Activated B cell treated with CpG ODN at 0.5 μM for 24 hours (primary cell): ENCODE measurements around the gene MORC1. TPM values are rescaled to one million over a fixed set of nuclear protein-coding genes. Genes with fewer than 3 reads are reported as not detected.
"Not testable (repeated sequence)": the region's sequence is repeated elsewhere in the genome, so short reads cannot be mapped to it uniquely, and the experiment has no call there.

Source experiments
- ATAC-seq: fragments of 200-7000 bp; cut with Tn5 transposase; one replicate; pipeline ENCODE4 v1.10.0; 2021; ENCODE audit warnings: low read depth, mild to moderate bottlenecking, moderate library complexity
- CTCF ChIA-PET: fragments of 350-600 bp; sonication (Branson Sonifier 250); formaldehyde crosslinking; loops from one replicate; lab custom pipeline; 2021; ENCODE audit warnings: antibody characterized with exemption; lab: Charles Lee
- POLR2A ChIA-PET: fragments of 350-600 bp; sonication (Branson Sonifier 250); formaldehyde crosslinking; loops from one replicate; lab custom pipeline; 2021; ENCODE audit warnings: antibody characterized with exemption; lab: Charles Lee
- DNase-seq: peaks from one replicate; pipeline ENCODE4 v3.0.0; 2022
- H3K27ac Mint-ChIP-seq: one replicate; pipeline ENCODE4 v1.8.0; 2020; ENCODE audit warnings: mixed read lengths
- H3K27me3 Mint-ChIP-seq: one replicate; pipeline ENCODE4 v1.8.0; 2021; ENCODE audit warnings: mixed read lengths
- H3K36me3 Mint-ChIP-seq: one replicate; pipeline ENCODE4 v1.8.0; 2021; ENCODE audit warnings: low read depth, mixed read lengths
- H3K4me1 Mint-ChIP-seq: one replicate; pipeline ENCODE4 v1.8.0; 2021; ENCODE audit warnings: mixed read lengths
- H3K4me3 Mint-ChIP-seq: one replicate; pipeline ENCODE4 v1.8.0; 2020; ENCODE audit warnings: mild to moderate bottlenecking, mixed read lengths
- H3K9me3 Mint-ChIP-seq: one replicate; pipeline ENCODE4 v1.8.0; 2020; ENCODE audit warnings: mixed read lengths
- CTCF ChIP-seq: fragments of 200-600 bp; IDR thresholded peaks from one replicate; pipeline ENCODE4 v1.8.0; 2022; ENCODE audit warnings: antibody characterized with exemption, mild to moderate bottlenecking
- intact Hi-C: fragments of 100-400 bp; cut with micrococcal nuclease; formaldehyde crosslinking; loops from one replicate; pipeline ENCODE4 v1.15.1; 2024
- total RNA-seq: library from RNA; stranded (reverse); gene quantifications from 2 replicates; pipeline ENCODE4 v1.2.3, GENCODE V29; 2022

Gene MORC1
- total RNA-seq, 1 donor from 2014 or later = not detected

- POLR2A ChIA-PET = no interaction called here
- Mint-ChIP-seq H3K36me3 (no peaks in the 10 kb centered on the region), H3K9me3 (no peaks in the 10 kb centered on the region), H3K27ac (no peak overlapping the region), H3K4me1 (no peaks in the 10 kb centered on the region), H3K27me3 (peaks cover 3% of the 10 kb centered on the region), H3K4me3 (no peak overlapping the region)
- intact Hi-C loops = no loop called here
- ATAC-seq (no peak), DNase-seq (no peak)
- TF ChIP-seq CTCF = no peak
- CTCF ChIA-PET = no interaction called here
Measured at GRCh38 chr3:109095166-109095565, 22.8 kb downstream of the MORC1 start.

GRCh38 chr3:109093561-109093960, 24.4 kb downstream of the MORC1 start:
- no peak for DNase-seq
- no peak for TF ChIP-seq CTCF
- no peaks in the 10 kb centered on the region for H3K9me3 Mint-ChIP-seq
- CTCF ChIA-PET = no interaction called here
- H3K27me3 Mint-ChIP-seq = peaks cover 2% of the 10 kb centered on the region
- H3K36me3 Mint-ChIP-seq = no peaks in the 10 kb centered on the region
- intact Hi-C loops = no loop called here
- no peak for ATAC-seq
- POLR2A ChIA-PET = no interaction called here
- no peaks in the 10 kb centered on the region for H3K4me1 Mint-ChIP-seq
- no peak overlapping the region for H3K27ac Mint-ChIP-seq
- H3K4me3 Mint-ChIP-seq = no peak overlapping the region

- Mint-ChIP-seq H3K9me3 (no peaks in the 10 kb centered on the region), H3K4me3 (no peak overlapping the region), H3K27ac (no peak overlapping the region), H3K27me3 (no peaks in the 10 kb centered on the region), H3K4me1 (no peaks in the 10 kb centered on the region), H3K36me3 (no peaks in the 10 kb centered on the region)
- ChIA-PET POLR2A (no interaction called here), CTCF (no interaction called here)
- intact Hi-C loops = no loop called here
- ATAC-seq (no peak), DNase-seq (no peak)
- no peak for TF ChIP-seq CTCF
Measured at GRCh38 chr3:109091846-109092245, 26.1 kb downstream of the MORC1 start.

GRCh38 chr3:109089265-109089664, 28.7 kb downstream of the MORC1 start:
- H3K36me3 Mint-ChIP-seq = no peaks in the 10 kb centered on the region
- CTCF ChIA-PET = no interaction called here
- no peak overlapping the region for H3K27ac Mint-ChIP-seq
- H3K27me3 Mint-ChIP-seq = peaks cover 3% of the 10 kb centered on the region
- H3K4me3 Mint-ChIP-seq = no peak overlapping the region
- TF ChIP-seq CTCF = no peak
- no peaks in the 10 kb centered on the region for H3K4me1 Mint-ChIP-seq
- DNase-seq (no peak), ATAC-seq (no peak)
- intact Hi-C loops = no loop called here
- POLR2A ChIA-PET = no interaction called here
- H3K9me3 Mint-ChIP-seq = no peaks in the 10 kb centered on the region

- Mint-ChIP-seq H3K27me3 (peaks cover 9% of the 10 kb centered on the region), H3K27ac (no peak overlapping the region), H3K4me3 (no peak overlapping the region), H3K4me1 (peaks cover 6% of the 10 kb centered on the region), H3K9me3 (peaks cover 5% of the 10 kb centered on the region), H3K36me3 (no peaks in the 10 kb centered on the region)
- ATAC-seq (peak; percentile 97), DNase-seq (peak; percentile 23)
- TF ChIP-seq CTCF = no peak
- POLR2A ChIA-PET = no interaction called here
- CTCF ChIA-PET = interaction anchor here (1.0 to 4.7 kb wide), 4 partner anchors 8 to 63 kb away, joined by 3 to 96 read pairs (median 4); no protein-coding TSS in a partner anchor
- intact Hi-C loops = loop anchor here (1.0 to 2.0 kb wide), 5 partner anchors 32 to 591 kb away; no protein-coding TSS in a partner anchor
Measured at GRCh38 chr3:109081746-109082510, 36.0 kb downstream of the MORC1 start.

GRCh38 chr3:109080090-109080489, 37.8 kb downstream of the MORC1 start:
- H3K4me3 Mint-ChIP-seq, H3K27ac Mint-ChIP-seq, ATAC-seq, DNase-seq, intact Hi-C loops, H3K36me3 Mint-ChIP-seq, POLR2A ChIA-PET, H3K9me3 Mint-ChIP-seq, H3K4me1 Mint-ChIP-seq: not testable (repeated sequence)
- peaks cover 12% of the 10 kb centered on the region for H3K27me3 Mint-ChIP-seq
- CTCF ChIA-PET = interaction anchor here (4.7 kb wide), 1 partner anchor 55 kb away, joined by 96 read pairs; no protein-coding TSS in a partner anchor
